Measurements from ENCODE around the gene PKNOX2. TPM values are rescaled to one million over a fixed set of nuclear protein-coding genes. Genes with fewer than 3 reads are reported as not detected.

The PKNOX2 gene
- total and polyA plus RNA-seq, 10 of the 15 experiments (the other 5 are each of a cell fraction or from before 2014, with no cell fraction given) = not detected

- H3K9ac ChIP-seq (ENCODE audit: control insufficient read depth, insufficient read depth, low read length) = no peak overlapping the region
- DNase-seq (ENCODE audit: low read depth, low spot score) (no peak), FAIRE-seq (no peak), ATAC-seq (no peak)
- no peaks in the 10 kb centered on the region for H3K79me2 ChIP-seq (ENCODE audit: control insufficient read depth, insufficient read depth, low read length)
- H2AFZ ChIP-seq (ENCODE audit: control insufficient read depth, low read depth, low read length) = no peak overlapping the region
- H3K4me1 ChIP-seq (ENCODE audit: control insufficient read depth, insufficient read depth, low read length) = no peaks in the 10 kb centered on the region; the same call in 1 of the 2 replicates
- H3K4me2 ChIP-seq (ENCODE audit: control insufficient read depth, insufficient read depth) = no peak overlapping the region
- no peaks in the 10 kb centered on the region for H3K36me3 ChIP-seq (ENCODE audit: control insufficient read depth in 2 of 2, insufficient read depth in 2 of 2, low read length in 1 of 2)
- ChIA-PET RAD21 (ENCODE audit: unreplicated experiment) (interaction anchor here (1.6 kb wide), 1 partner anchor 178 kb away, joined by 3 read pairs; no protein-coding TSS in a partner anchor), SMC1A (ENCODE audit: uncharacterized antibody, unreplicated experiment) (no interaction called here), POLR2A (no interaction called here), CTCF (interaction anchor here (1.0 to 1.5 kb wide), 4 partner anchors 27 to 243 kb away, joined by 3 read pairs; no protein-coding TSS in a partner anchor)
- H3K9me3 ChIP-seq (replicated peaks; ENCODE audit: control insufficient read depth, insufficient read depth, low read length) = no peaks in the 10 kb centered on the region
- peaks cover 20 to 41% of the 10 kb centered on the region in 2 experiments for H3K27me3 ChIP-seq (replicated peaks in 1 of 2; ENCODE audit: control insufficient read depth in 2 of 2, insufficient read depth in 2 of 2, low read length in 1 of 2)
- in situ Hi-C loops (cut with MboI) (no loop called here), intact Hi-C loops (cut with micrococcal nuclease; ENCODE audit: unreplicated experiment) (loop anchor here (5.0 kb wide), 1 partner anchor 240 kb away; no protein-coding TSS in a partner anchor)
- BruUV-seq (replicated peaks) = no TSS peak
- no peaks in the 10 kb centered on the region for H4K20me1 ChIP-seq (ENCODE audit: control insufficient read depth, insufficient read depth)
- TF ChIP-seq SMAD1 (IDR thresholded peaks at IDR 0.05; ENCODE audit: low read depth, partially characterized antibody) (no peak), TCF7 (IDR thresholded peaks at IDR 0.05; ENCODE audit: borderline replicate concordance) (no peak), RAD21 (IDR thresholded peaks at IDR 0.05; ENCODE audit: insufficient read depth, low read depth, low read length) (no peak), STAT3 (IDR thresholded peaks at IDR 0.05; ENCODE audit: low read depth, low read length) (no peak), EED (IDR thresholded peaks at IDR 0.05; ENCODE audit: low read depth) (no peak), RB1 (IDR thresholded peaks at IDR 0.05; ENCODE audit: borderline replicate concordance) (no peak), ZBTB33 (IDR thresholded peaks at IDR 0.05) (no peak), GATAD2B (conservative IDR thresholded peaks at IDR 0.05; ENCODE audit: low read depth) (no peak), MLLT1 (IDR thresholded peaks at IDR 0.05) (no peak), HDAC6 (IDR thresholded peaks at IDR 0.05; ENCODE audit: unreplicated experiment) (no peak), EZH2 (IDR thresholded peaks at IDR 0.05; ENCODE audit: borderline replicate concordance, control insufficient read depth, low read depth, low read length) (no peak), NBN (IDR thresholded peaks at IDR 0.05) (no peak), HSF1 (IDR thresholded peaks at IDR 0.05; ENCODE audit: low read depth, low read length) (no peak), HDAC2 (IDR thresholded peaks at IDR 0.05) (no peak), USF1 (IDR thresholded peaks at IDR 0.05; ENCODE audit: borderline replicate concordance, extremely low read length, insufficient read depth, low read depth, low read length) (no peak), CHD1 (IDR thresholded peaks at IDR 0.05; ENCODE audit: low read depth, low read length) (no peak), WRNIP1 (IDR thresholded peaks at IDR 0.05; ENCODE audit: borderline replicate concordance, low read depth, low read length) (no peak)
- no peak overlapping the region for H3K27ac ChIP-seq (ENCODE audit: control insufficient read depth, insufficient read depth)
- 53% methylated on average over 28 of the region's 28 CpGs for WGBS (ENCODE audit: insufficient coverage, insufficient replicate concordance, low lambda C conversion rate, missing lambda C conversion rate)
- H3K4me3 ChIP-seq = no peak overlapping the region
Observed at GRCh38 chr11:125167292-125167953, 2.9 kb downstream of the PKNOX2 start.

Data from GM12878 (cell line).